Stimulated activated naive B cell treated with anti-CD40 and anti-IgM and Interleukin-4, amounts not matched to agents 10 μg/mL and 1 μg/mL and 100 μg/mL, for 72 hours (primary cell): ENCODE measurements around the gene STAC3.

Experiments
- ATAC-seq, 2 donors: fragments of 150-1000 bp; cut with Tn5 transposase; replicated peaks; 2 replicates each; pipeline ENCODE4 v1.10.0; 2021; ENCODE audit warnings: moderate library complexity in 1 of 2
- DNase-seq: peaks from one replicate; pipeline ENCODE4 v3.0.0; 2021
- H3K27ac Mint-ChIP-seq: one replicate; pipeline ENCODE4 v1.8.0; 2022; ENCODE audit warnings: mild to moderate bottlenecking, mixed read lengths
- H3K27me3 Mint-ChIP-seq, 2 donors: one replicate each; pipeline ENCODE4 v1.8.0; 2022; ENCODE audit warnings: mixed read lengths in 2 of 2
- H3K36me3 Mint-ChIP-seq, 2 donors: one replicate each; pipeline ENCODE4 v1.8.0; 2022; ENCODE audit warnings: mixed read lengths in 2 of 2, mild to moderate bottlenecking in 1 of 2
- H3K4me1 Mint-ChIP-seq, 2 donors: one replicate each; pipeline ENCODE4 v1.8.0; 2022; ENCODE audit warnings: mixed read lengths in 2 of 2, mild to moderate bottlenecking in 1 of 2
- H3K4me3 Mint-ChIP-seq, 2 donors: one replicate each; pipeline ENCODE4 v1.8.0; 2022; ENCODE audit warnings: mild to moderate bottlenecking in 2 of 2, mixed read lengths in 2 of 2, moderate library complexity in 1 of 2
- H3K9me3 Mint-ChIP-seq, 2 donors: one replicate each; pipeline ENCODE4 v1.8.0; 2022; ENCODE audit warnings: mixed read lengths in 2 of 2, mild to moderate bottlenecking in 1 of 2

The STAC3 gene

DNA sequence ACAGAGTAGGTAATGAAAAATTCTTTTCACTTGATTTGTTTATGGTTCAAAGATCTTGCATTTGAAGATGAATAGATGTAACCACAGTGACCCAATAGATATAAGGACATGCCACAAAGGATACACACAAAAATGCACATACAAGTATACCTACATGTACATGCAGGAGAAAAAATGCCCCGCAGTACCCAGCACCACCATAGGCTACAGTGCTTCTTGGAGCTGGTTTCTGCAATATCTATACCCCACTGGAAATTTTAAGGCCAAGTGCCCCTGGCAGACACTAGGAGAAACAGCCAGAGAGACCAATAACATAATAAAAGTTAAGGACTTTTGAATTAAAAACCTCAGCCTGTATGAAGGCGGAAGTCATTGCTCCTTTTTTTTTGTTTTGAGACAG is 12.1 kb upstream of the STAC3 start:
- no peak overlapping the region for H3K27ac Mint-ChIP-seq
- ATAC-seq: no peak
- peaks cover 25 to 40% of the 10 kb centered on the region in 2 donors for H3K36me3 Mint-ChIP-seq

DNA sequence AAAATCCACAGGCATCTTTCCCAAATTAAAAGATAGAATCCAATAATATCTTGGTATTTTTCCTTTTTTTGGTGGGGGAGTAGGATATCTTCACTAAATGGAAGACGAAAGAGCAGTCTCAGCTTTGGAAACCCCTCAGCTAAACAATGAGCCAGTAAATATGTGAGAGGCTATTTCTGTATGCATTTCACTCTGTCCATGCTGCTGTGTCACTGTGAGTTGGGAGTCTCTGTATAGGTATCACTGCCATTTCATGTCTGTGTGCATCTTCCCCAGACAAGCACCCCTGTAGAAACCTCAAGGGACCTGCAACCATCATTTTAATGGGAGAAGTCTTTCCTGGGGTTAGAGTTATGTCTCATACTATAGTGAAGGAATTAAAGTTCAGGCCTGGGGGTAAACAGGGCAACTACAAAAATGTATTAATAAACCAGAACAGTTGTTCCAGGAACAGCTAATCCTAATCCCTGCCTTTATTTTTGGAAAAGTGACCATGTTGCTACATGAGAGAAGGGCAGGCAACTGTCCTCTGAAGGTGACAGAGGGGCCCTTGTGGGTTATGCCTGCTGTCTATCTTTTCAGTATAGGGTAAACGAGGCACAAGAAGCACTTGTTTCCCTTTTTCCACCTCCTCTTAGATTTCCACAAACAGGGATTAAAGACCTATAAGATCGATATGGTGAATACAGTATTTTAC is 11.3 kb upstream of the STAC3 start:
- peaks cover 28 to 38% of the 10 kb centered on the region in 2 donors for H3K36me3 Mint-ChIP-seq
- H3K4me3 Mint-ChIP-seq: no peak overlapping the region
- H3K4me1 Mint-ChIP-seq: peaks cover 5 to 10% of the 10 kb centered on the region in 2 donors
- H3K9me3 Mint-ChIP-seq: no peaks in the 10 kb centered on the region
- ATAC-seq: no peak
- DNase-seq: no peak
- H3K27ac Mint-ChIP-seq: no peak overlapping the region
- no peaks in the 10 kb centered on the region for H3K27me3 Mint-ChIP-seq

More for the DNA sequence above, 12.1 kb upstream of the STAC3 start:
- DNase-seq: no peak
- H3K4me3 Mint-ChIP-seq: no peak overlapping the region
- H3K4me1 Mint-ChIP-seq: peaks cover 5 to 15% of the 10 kb centered on the region in 2 donors
- H3K27me3 Mint-ChIP-seq: no peaks in the 10 kb centered on the region
- no peaks in the 10 kb centered on the region for H3K9me3 Mint-ChIP-seq

DNA sequence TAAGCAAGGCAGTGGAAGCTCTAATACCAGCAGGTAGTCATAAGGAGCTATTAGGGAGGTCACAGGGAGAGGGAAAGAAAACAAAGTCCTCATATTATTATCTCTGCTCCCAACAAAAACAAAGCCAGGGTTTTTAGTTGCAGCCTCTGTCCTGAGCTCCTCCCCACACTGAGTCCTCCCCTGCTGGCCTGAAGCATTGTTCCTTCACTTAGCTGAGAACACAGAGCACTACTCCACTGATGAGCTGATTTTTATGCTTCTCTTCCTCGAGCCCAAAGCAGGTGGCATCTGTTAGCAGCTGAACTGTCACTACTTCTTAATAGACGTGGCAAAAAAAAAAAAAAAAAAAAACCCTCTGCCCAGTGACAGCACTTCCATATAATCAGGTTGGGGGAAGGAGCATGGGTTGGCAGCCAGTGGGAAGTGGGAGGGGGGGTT is 10.5 kb upstream of the STAC3 start:
- Mint-ChIP-seq H3K4me3 (no peak overlapping the region), H3K36me3 (peaks cover 27 to 34% of the 10 kb centered on the region in 2 donors)
- ATAC-seq: no peak

DNA sequence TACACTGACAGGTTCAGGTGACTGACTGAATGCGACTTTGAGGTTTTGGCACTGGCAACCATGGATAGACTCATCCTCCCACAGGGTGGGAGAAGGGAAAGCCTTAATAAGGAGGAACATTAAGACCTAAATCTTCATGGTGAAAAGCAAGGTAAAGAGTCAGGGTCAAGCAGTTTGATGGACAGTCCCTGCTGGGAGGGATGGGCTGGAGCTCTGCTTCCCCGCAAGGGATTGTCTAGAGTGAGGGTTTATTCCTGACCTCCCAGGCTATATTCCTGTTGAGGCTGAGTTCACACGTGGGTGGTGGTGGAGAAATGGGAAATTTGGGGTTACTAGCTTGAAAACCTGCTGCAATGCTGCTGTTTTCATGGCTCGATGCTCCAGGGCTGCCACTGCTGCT is 9.4 kb upstream of the STAC3 start:
- H3K36me3 Mint-ChIP-seq: peaks cover 33 to 40% of the 10 kb centered on the region in 2 donors
- H3K27ac Mint-ChIP-seq: no peak overlapping the region
- no peaks in the 10 kb centered on the region for H3K9me3 Mint-ChIP-seq
- DNase-seq: no peak
- H3K4me1 Mint-ChIP-seq: peaks cover 4 to 8% of the 10 kb centered on the region in 2 donors
- no peak overlapping the region for H3K4me3 Mint-ChIP-seq
- no peak for ATAC-seq
- H3K27me3 Mint-ChIP-seq: no peaks in the 10 kb centered on the region

More for the DNA sequence above, 10.5 kb upstream of the STAC3 start:
- no peak for DNase-seq
- Mint-ChIP-seq H3K4me1 (peaks cover 4 to 8% of the 10 kb centered on the region in 2 donors), H3K27ac (peak overlapping the region; percentile 16), H3K9me3 (no peaks in the 10 kb centered on the region), H3K27me3 (no peaks in the 10 kb centered on the region)

DNA sequence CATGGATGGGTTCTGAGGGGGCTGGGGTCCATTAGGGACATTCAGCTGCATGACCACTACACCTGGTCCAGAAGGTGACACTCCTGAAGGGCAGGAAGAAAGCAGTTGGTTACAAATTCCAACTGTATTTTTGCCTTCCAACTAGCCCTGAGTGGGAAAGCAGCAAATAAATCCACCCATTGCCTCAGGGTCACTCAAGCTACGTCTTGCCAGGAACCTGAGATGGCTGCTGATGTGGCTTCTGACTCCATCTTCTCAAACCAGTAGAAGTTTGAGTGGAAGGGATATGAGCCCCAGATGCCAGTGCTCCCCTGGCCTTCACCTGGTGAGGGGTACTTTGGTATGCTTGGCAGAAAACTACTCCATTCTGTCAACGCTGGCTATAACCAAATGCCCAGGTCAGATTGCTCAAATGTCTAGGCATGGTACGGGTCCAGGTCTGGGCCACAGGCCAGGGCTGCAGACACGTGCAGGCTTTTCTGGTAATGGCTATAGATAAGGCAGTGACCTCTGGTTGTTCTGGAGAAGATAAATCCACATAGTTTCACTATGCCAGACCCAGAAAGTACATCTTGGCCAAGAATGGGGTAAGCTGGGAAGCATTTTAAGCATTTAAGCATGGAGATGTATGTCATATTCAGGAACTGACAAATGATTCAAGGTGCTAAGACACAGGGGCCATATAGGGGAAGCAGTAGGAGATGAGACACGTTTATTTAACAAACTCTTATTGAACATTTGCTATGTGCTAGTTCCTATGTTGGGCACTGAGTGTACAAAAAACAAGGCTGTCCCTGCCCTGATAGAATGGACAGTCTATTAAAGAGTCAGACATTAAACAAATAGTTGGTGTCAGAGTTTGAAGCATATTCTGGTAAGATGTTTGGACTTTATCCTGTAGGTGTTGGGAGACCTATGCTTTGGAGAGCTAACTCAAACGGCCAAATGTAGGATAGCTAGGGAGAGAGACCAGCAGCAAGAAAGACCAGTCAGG is 8.3 kb upstream of the STAC3 start:
- DNase-seq (no peak), ATAC-seq (no peak)
- Mint-ChIP-seq H3K4me1 (peaks cover 4 to 8% of the 10 kb centered on the region in 2 donors), H3K4me3 (no peak overlapping the region), H3K27ac (no peak overlapping the region), H3K27me3 (no peaks in the 10 kb centered on the region), H3K36me3 (peaks cover 28 to 38% of the 10 kb centered on the region in 2 donors), H3K9me3 (no peaks in the 10 kb centered on the region)

DNA sequence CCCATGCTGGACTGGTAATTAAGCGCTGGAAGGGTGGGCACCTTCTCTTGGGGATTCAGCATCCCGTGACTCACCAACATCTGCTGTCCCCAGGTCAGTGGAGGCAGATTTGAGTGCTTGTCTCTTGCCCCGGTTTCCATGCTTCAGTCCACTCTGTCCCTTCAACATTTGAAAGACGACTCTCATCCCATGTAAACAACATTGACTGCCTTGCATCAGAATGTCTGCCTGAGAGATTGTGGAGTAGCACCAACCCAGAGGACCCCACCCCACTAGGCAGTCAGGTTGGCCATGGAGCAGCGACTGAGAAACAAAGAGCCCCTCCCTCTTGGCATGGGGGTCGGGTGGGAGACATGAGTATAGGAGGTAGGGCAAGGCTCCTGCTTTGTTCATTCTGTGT is 4.9 kb upstream of the STAC3 start:
- H3K9me3 Mint-ChIP-seq: no peaks in the 10 kb centered on the region
- no peaks in the 10 kb centered on the region for H3K4me1 Mint-ChIP-seq
- DNase-seq: no peak
- no peak for ATAC-seq
- H3K27me3 Mint-ChIP-seq: no peaks in the 10 kb centered on the region
- H3K27ac Mint-ChIP-seq: no peak overlapping the region
- no peak overlapping the region for H3K4me3 Mint-ChIP-seq
- peaks cover 26 to 41% of the 10 kb centered on the region in 2 donors for H3K36me3 Mint-ChIP-seq

DNA sequence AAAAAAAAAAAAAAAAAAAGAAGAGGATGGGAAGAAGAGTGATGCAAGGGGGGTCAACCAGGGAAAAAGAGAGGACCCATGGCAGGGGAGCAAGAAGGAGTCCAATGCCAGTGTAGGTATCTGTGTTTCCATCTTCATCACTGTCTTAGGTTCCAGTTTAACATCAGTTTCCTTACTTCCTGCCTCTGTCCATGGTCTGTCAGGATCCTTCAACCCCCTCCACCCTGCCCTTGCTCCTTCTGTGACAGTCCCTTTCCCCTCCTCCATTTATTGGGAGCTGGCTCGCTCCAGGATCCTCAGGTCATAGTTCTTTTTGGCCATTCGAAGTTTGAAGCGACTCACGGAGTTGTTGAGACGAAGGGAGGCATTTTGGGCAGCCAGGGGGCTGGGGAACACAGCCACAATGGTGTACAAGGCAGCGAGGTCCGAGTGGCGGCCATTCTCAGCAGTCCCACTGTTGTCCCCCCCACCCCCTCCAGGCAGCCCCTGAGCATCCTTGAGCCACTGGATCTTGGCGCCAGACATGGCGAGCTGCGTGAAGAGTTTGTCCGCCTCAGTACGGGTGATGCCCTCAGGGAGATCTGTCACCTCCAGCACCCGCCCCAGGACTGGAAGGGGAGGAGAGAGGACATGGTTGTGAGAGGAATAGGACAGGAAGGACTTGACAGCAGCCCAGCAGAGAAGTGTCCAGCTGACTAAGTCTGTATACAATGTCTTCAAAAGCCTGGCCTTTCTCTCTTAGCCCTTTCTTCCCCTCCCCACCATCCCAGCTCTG is 3.7 kb upstream of the STAC3 start:
- peaks cover 19 to 33% of the 10 kb centered on the region in 2 donors for H3K36me3 Mint-ChIP-seq
- no peak for ATAC-seq
- H3K4me1 Mint-ChIP-seq: peaks cover 0 to under 1% of the 10 kb centered on the region in 2 donors
- no peak overlapping the region for H3K4me3 Mint-ChIP-seq
- no peak overlapping the region for H3K27ac Mint-ChIP-seq
- no peaks in the 10 kb centered on the region for H3K27me3 Mint-ChIP-seq
- H3K9me3 Mint-ChIP-seq: no peaks in the 10 kb centered on the region
- no peak for DNase-seq

DNA sequence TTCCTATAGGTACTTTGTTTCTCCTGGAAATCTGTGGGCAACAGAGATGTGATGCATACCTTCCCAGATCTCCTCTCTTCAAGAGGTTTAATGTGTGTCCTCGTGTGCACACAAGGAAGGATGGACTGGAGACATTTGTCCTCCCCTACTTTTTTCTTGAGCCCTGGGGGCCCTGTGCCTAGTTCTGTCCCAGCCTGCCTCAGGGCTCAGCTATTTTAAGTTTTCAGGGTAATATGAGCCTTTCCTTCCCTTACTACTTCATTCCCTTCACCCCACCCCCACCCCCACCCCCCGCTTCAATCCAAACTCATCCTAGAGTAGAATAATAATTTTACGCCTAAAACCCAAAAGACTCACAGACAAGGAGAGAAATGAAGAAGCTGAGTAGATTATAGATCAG is 446 bp downstream of the STAC3 start:
- Mint-ChIP-seq H3K27me3 (no peaks in the 10 kb centered on the region), H3K36me3 (peaks cover 3 to 32% of the 10 kb centered on the region in 2 donors), H3K27ac (no peak overlapping the region), H3K4me1 (peaks cover 8 to 13% of the 10 kb centered on the region in 2 donors), H3K4me3 (no peak overlapping the region), H3K9me3 (no peaks in the 10 kb centered on the region)
- ATAC-seq (no peak), DNase-seq (no peak)

DNA sequence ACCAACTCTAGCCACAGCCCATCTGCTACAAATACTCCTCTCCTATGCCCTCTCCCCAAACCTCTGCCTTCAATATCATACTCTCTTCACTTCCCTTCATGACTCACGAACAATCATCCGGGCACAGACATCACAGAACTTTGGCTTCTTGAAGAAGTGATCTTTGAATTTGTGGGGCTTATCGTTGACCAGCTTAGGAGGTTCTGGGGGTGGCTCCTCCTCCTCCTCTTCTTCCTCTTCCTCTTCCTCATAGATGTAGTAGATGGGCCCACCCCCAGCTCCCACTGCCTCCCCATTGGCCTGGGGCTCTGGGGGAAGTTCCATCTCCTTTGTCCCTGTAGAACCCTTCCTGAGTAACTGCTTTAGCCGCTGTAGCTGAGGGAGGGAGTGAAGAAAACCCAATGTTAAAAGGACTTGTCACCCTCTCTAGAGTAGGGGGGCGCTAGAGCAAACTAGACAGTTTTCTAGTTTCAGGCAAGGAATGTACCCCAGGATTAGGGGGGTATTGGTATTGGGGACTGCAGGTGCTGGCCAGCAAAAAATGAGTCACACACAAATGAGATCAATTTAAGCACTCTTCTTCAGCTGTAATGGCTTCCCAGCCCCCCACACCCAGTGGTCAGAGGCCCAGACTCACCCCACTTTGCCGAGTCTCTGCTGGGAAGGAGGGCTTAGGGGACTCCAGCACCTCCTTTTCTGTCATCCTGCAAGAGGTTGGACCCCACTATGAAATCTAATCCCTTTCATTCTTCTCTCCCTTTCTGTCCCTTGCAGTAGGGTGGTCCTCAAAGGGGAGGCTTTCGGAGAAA is 1.8 kb downstream of the STAC3 start:
- peak; percentile 16 to 27 for ATAC-seq
- no peak for DNase-seq
- H3K27ac Mint-ChIP-seq: no peak overlapping the region
- peaks cover 9 to 15% of the 10 kb centered on the region in 2 donors for H3K4me1 Mint-ChIP-seq
- peak overlapping the region; percentile 19 to 73 for H3K4me3 Mint-ChIP-seq
- peaks cover 10 to 11% of the 10 kb centered on the region in 2 donors for H3K27me3 Mint-ChIP-seq
- H3K36me3 Mint-ChIP-seq: peaks cover 3 to 25% of the 10 kb centered on the region in 2 donors
- no peaks in the 10 kb centered on the region for H3K9me3 Mint-ChIP-seq

DNA sequence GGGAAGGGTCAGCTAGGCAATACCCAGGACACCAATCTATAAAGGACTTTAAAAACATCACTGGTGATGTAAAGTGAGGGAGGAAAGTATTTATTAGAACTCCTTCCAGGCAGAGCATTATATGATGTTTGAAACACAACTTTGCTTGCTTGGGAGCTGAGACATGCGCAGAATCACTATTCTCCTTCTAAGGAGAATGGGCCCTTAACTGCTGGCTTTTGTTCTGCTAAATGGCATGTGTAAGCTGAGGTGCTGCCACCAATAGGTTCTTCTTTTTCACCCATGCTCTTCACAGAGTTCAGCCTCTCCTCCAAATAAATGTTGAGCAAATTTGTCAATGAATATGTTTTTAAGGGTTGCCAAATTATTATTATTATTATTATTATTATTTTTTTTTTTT is 3.9 kb downstream of the STAC3 start:
- peaks cover 23 to 27% of the 10 kb centered on the region in 2 donors for H3K27me3 Mint-ChIP-seq
- ATAC-seq (no peak), DNase-seq (no peak)
- H3K9me3 Mint-ChIP-seq: no peaks in the 10 kb centered on the region
- H3K27ac Mint-ChIP-seq: no peak overlapping the region
- H3K4me3 Mint-ChIP-seq: no peak overlapping the region
- peaks cover 24 to 36% of the 10 kb centered on the region in 2 donors for H3K4me1 Mint-ChIP-seq
- peaks cover 3 to 16% of the 10 kb centered on the region in 2 donors for H3K36me3 Mint-ChIP-seq

DNA sequence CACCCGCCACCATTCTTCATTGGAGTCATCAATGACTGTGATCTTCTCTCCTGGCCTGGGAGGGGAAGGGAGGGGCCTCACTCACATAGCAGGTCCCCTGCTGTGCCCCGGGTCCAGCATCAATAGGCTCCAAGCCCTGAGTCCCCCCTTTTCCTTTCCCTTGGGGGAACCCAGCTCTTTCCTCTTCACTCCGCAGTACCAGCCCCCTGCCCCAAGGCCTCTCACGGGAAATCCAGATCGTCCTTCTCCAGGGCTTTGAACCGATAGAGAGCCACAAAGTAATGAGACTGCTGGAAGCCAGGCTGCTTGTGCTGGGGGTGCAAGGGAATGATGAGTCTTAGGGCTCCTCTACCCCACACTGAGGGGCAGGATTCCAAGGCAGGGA is 6.7 kb downstream of the STAC3 start:
- H3K4me3 Mint-ChIP-seq: peak overlapping the region in 1 of 2 donors; percentile 34
- peaks cover 38 to 39% of the 10 kb centered on the region in 2 donors for H3K27me3 Mint-ChIP-seq
- ATAC-seq (no peak), DNase-seq (no peak)
- H3K4me1 Mint-ChIP-seq: peaks cover 47 to 60% of the 10 kb centered on the region in 2 donors
- H3K36me3 Mint-ChIP-seq: peaks cover 3 to 16% of the 10 kb centered on the region in 2 donors
- no peaks in the 10 kb centered on the region for H3K9me3 Mint-ChIP-seq
- peak overlapping the region; percentile 15 for H3K27ac Mint-ChIP-seq

DNA sequence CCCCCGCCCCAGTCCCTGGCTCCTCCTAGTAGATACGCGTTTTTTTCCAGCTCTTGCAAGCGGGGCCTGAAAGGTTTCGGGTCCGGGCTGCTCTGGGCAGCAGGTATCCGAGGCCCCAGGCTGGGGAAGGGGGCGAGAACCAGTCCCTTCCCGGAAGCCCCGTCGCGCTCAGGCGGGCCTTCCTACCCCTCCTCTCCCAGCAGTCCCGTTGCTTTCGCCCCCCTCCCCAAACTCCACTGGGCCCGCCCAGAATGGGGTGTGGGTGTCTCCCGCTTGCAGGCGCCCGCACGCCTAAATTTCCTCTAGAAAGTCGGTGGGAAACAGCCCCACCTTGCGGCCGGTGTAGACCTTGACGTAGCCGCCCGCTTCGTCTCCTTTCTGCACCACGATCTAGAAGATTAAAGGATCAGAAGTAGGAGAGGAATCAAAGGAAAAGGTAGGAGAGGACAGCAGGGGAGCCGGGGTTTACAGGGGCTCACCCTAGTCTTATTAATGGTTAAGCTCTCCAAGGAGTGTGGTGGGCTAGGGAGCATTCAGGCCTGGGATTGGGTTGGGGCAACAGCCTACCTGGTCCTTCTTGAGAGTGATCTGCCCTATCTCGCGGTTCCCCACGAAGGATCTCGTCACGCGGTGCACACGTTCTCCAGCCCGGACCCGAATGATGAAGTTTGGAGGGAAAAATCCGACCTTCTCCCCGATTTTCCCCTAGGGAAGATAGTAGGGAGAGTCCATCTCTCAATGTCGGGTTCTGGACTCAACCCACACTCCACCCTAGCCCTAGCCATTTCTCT is 7.3 kb downstream of the STAC3 start:
- H3K4me1 Mint-ChIP-seq: peaks cover 44 to 59% of the 10 kb centered on the region in 2 donors
- peak overlapping the region; percentile 72 for H3K27ac Mint-ChIP-seq
- H3K27me3 Mint-ChIP-seq: peaks cover 41 to 42% of the 10 kb centered on the region in 2 donors
- peaks cover 0 to 11% of the 10 kb centered on the region in 2 donors for H3K36me3 Mint-ChIP-seq
- no peaks in the 10 kb centered on the region for H3K9me3 Mint-ChIP-seq
- H3K4me3 Mint-ChIP-seq: peak overlapping the region; percentile 75 to 79
- DNase-seq: peak; percentile 59
- ATAC-seq: peak; percentile 18 to 35
